ENCODE measurements around the gene TRRAP.

The TRRAP gene

GRCh38 chr7:98903246-98903645, 24.9 kb downstream of the TRRAP start:
- no peak for DNase-seq

DNA sequence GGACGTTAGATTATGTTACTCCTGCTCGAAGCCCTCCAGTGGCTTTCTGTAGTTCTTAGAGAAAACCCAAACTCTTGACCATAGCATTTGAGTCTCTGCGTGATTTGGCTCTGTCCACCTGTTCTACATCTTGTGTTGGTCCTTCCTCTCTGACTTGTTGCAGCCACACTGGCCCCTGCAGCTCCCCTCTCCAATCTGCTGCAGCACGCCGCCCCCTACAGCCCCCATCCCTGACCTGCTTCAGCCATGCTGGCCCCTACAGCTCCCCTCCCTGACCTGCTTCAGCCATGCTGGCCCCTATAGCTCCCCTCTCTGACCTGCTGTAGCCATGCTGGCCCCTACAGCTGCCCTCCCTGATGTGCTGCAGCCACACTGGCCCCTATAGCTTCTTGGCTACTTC, 29.2 kb downstream of the TRRAP start:
- no peak for DNase-seq

GRCh38 chr7:98908585-98908984, 30.3 kb downstream of the TRRAP start:
- DNase-seq = no peak

GRCh38 chr7:98909487-98909886, 31.2 kb downstream of the TRRAP start:
- DNase-seq = no peak

DNA sequence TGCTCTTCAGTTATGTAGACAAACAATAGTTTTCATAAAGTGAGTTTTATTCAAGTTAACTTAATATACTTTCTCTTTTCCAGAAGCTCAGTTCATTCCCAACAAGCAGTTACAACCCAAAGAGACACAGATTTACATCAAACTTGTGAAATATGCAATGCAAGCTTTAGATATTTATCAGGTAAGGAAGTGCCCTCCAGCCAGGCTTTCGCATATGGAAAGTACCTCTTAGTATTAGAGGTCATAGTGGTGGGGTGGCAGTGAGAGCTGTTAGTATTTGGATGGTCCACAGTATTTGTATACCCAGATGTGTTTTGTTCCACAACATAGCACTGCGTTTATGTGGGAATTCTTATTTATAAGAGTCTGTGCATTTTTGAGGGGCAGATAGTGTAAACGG, 32.1 kb downstream of the TRRAP start:
- no peak for DNase-seq

DNA sequence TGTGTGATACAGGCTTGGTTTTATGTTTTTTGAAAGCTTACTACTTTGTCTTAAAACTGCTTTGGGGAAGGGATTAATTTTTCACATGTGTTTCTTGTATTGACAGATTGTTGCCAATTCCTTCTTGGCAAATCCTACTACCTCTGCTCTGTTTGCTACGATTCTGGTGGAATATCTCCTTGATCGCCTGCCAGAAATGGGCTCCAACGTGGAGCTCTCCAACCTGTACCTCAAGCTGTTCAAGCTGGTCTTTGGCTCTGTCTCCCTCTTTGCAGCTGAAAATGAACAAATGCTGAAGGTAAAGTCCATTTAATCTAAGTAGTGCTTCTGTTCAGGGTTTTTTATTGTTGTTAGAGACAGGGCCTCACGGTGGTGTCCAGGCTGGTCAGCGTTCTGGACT, 33.6 kb downstream of the TRRAP start:
- no peak for DNase-seq

DNA sequence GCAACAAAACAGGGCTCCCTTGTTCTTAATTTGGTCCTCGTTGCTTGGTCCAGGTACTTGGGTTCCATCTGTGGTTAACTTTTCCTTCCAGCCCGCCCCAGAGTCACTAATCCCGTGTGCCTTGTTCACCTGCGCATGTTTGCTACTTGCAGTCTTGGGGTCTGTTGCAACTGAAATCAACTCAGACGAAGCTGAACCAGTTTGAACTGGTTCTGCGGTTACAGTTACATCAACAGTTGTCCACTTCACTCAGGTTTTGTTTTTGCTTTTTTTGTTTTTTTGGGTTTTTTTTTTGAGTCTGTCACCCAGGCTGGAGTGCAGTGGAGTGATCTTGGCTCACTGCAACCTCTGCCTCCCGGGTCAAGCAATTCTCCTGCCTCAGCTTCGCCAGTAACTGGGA, 34.7 kb downstream of the TRRAP start:
- DNase-seq = no peak

DNA sequence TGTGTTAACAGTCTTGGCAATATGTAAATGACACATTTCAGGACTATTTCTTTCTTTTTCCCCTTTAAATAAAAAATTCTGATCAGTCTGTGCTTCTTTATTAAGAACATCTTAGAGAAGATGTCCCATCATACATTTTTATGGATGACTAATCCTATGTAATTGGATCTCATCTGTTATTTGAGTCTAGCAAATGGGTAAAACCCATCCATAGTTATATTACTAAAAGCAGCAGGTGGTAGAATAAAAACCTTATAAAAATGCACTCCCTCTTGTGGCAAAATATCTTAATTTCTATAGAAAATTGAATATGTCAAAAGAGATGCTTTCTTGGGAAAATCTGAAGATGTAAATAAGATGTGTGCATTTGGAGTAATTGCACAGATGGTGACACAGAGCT, 35.3 kb downstream of the TRRAP start:
- DNase-seq = no peak

GRCh38 chr7:98917331-98917730, 39.0 kb downstream of the TRRAP start:
- DNase-seq = no peak

GRCh38 chr7:98921608-98922372, 43.5 kb downstream of the TRRAP start:
- no peak for DNase-seq

DNA sequence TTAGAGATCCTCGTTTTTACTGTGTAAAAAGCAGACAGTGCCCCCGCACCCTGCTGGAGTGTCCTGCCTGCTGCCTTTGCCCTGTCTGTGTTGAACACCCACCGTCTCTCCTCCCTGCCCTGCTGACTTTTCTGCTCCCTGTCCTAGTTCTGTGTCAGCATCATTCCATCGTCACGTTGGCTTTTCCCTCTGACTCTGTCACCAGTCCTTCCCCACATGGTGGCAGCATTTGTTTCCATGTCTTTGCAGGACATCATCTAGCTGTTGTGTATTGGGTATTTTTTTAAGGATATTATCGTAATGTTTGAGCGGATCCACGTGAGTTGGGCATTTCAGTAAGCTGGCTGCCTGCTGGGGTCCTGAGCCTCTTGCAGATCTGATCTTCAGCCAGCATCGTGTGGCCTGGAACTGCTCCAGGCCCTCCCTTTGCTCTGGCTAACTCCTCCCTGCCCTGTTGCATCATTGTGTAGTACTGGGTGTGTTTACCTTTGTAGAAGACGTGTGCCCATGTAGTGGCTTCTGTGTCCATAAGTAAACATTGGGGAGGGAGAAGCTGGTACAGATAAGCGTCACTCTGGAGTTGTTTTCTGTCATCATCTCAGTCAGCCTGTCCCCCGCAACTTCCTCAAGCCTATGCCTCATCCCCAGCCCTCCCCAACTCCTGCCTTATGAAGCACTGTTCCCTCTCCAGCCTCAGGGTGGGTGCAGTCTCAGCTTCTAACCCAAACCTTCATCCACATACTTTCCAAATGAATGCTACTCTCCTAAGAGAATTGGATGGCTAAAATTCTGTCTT, 44.3 kb downstream of the TRRAP start:
- DNase-seq = no peak

GRCh38 chr7:98923512-98923911, 45.2 kb downstream of the TRRAP start:
- DNase-seq = no peak

GRCh38 chr7:98927125-98927524, 48.8 kb downstream of the TRRAP start:
- no peak for DNase-seq

GRCh38 chr7:98930464-98930863, 52.1 kb downstream of the TRRAP start:
- peak in 1 of 5 donors; percentile 47 for DNase-seq

DNA sequence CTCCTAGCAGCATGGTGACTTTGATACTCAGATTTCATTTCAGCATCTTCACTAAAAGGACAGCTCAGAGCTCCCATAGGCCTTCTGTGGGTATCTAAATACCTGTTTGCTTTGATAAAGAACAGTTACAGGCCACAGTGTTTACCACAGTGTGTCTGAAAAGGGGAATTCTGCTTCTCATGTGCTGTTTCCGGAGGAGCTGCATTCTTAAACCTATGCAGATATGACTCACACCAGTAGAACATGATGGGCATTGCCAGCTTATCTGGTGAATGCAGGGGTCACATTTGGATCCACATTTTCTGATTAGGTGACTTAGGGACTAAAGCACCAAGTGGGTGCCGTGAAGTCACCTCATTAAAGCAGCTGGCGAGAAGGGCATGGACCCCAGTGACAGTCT, 52.6 kb downstream of the TRRAP start:
- DNase-seq = peak in 3 of 5 donors; percentile 9 to 72 (median 18)

- DNase-seq = no peak
These were observed 55.0 kb downstream of the TRRAP start for GRCh38 chr7:98933321-98933720.

- no peak for DNase-seq
These were observed 55.9 kb downstream of the TRRAP start for GRCh38 chr7:98934267-98934666.

DNA sequence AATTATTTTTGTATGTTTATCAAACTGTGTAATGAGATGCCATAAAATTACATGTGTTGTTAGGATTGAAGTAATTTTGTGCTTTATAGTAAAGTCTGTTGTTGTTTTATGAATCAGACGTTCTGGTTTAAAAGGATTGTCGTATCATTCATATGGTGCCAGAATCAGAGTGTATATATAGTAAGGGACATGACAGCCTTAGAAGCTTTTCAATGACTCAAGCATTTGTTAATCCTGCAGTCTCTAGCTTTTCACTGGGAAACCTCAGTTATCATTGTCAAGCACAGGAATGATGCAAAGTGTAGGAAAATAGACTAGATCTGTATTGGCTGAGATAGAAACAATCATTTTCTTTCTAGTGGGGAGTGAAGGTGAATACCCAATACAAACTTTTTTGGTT, 57.5 kb downstream of the TRRAP start:
- DNase-seq = no peak

GRCh38 chr7:98943336-98943735, 65.0 kb downstream of the TRRAP start:
- no peak for DNase-seq

- no peak for DNase-seq
These were observed 66.1 kb downstream of the TRRAP start for GRCh38 chr7:98944386-98944785.

DNA sequence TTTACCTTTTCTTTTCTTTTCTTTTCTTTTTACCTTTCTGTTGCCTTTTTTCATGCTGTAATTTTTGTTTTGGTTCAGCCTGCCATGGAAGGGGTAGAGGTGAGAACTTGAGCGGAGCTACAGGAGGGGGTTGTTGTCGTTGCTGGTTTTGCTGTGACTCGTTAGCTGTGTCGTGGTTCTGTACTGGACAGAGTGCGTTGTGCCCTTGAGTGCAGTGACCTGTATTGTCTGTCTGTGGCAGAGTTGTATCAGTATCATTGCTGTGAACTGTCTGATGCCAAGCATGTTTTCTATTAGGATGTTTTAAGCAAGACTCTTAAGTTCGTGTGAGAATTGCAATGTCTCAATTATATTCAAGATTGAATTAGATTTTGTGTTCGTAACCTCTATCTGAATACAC, 67.5 kb downstream of the TRRAP start:
- DNase-seq = no peak

DNA sequence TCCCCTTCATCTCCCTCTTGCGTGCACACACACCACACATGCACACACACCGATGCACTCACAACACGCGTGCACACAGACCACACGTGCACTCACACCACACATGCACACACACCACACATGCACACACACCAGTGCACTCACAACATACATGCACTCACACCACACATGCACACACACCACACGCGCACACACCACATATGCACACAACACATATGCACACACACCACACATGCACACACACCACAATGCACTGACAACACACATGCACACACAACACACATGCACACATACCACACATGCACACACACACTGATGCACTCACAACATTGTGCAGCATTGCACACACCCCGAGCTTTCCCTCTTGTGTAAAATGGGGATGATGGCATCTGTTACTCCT, 68.1 kb downstream of the TRRAP start:
- no peak for DNase-seq

DNA sequence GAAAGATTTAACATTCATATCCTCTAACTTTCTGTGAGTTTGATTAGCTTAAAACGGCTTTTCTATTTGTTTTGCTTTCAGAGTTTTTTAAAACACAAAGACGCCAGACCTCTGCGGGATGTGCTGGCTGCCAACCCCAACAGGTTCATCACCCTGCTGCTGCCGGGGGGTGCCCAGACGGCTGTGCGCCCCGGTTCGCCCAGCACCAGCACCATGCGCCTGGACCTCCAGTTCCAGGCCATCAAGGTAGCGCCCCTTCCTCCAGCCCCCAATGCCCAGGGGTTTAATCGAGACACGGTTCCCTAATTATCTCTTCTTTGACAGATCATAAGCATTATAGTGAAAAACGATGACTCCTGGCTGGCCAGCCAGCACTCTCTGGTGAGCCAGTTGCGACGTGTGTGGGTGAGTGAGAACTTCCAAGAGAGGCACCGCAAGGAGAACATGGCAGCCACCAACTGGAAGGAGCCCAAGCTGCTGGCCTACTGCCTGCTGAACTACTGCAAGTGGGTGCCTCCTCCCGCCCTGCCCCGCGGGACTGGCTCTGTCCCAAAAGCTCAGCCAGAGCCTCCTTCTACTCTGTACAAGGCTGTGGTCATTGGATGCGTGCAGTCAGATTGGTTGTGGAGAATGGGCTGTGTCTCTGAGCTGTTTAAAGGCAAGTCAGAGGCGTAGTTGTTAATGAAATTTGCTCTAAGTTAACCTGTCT, 71.2 kb downstream of the TRRAP start:
- DNase-seq = no peak

GRCh38 chr7:98955992-98956391, 77.7 kb downstream of the TRRAP start:
- DNase-seq = no peak

All from T-helper 1 cell (primary cell).